ENCODE results near the gene PLD4.
"Not testable (repeated sequence)": the region's sequence is repeated elsewhere in the genome, so short reads cannot be mapped to it uniquely, and the experiment has no call there.

Gene PLD4

GRCh38 chr14:104903990-104904389, 20.7 kb upstream of the PLD4 start:
- DNase-seq: no peak
- Mint-ChIP-seq H3K4me1 (peaks cover 9% of the 10 kb centered on the region), H3K4me3 (no peak overlapping the region), H3K9me3 (peaks cover 42% of the 10 kb centered on the region), H3K27ac (no peak overlapping the region), H3K36me3 (ENCODE audit: low read depth) (peaks cover 7% of the 10 kb centered on the region), H3K27me3 (ENCODE audit: low read depth, poor library complexity) (peaks cover 88% of the 10 kb centered on the region)
- no peak for TF ChIP-seq CTCF (IDR thresholded peaks at IDR 0.05)

GRCh38 chr14:104904650-104905578, 19.8 kb upstream of the PLD4 start:
- DNase-seq; H3K4me3 Mint-ChIP-seq; H3K36me3 Mint-ChIP-seq (ENCODE audit: low read depth); H3K27ac Mint-ChIP-seq; H3K4me1 Mint-ChIP-seq: not testable (repeated sequence)
- Mint-ChIP-seq H3K9me3 (peaks cover 47% of the 10 kb centered on the region), H3K27me3 (ENCODE audit: low read depth, poor library complexity) (peaks cover 95% of the 10 kb centered on the region)

- H3K4me1 Mint-ChIP-seq; H3K27ac Mint-ChIP-seq; H3K4me3 Mint-ChIP-seq; H3K36me3 Mint-ChIP-seq (ENCODE audit: low read depth); DNase-seq: not testable (repeated sequence)
- Mint-ChIP-seq H3K9me3 (peaks cover 52% of the 10 kb centered on the region), H3K27me3 (ENCODE audit: low read depth, poor library complexity) (peaks cover 93% of the 10 kb centered on the region)
These were observed 19.1 kb upstream of the PLD4 start for GRCh38 chr14:104905579-104905933.

GRCh38 chr14:104908303-104908702, 16.4 kb upstream of the PLD4 start:
- H3K9me3 Mint-ChIP-seq: peaks cover 70% of the 10 kb centered on the region
- DNase-seq: no peak
- TF ChIP-seq CTCF (IDR thresholded peaks at IDR 0.05): no peak
- H3K36me3 Mint-ChIP-seq (ENCODE audit: low read depth): peaks cover 11% of the 10 kb centered on the region
- H3K4me1 Mint-ChIP-seq: peaks cover 8% of the 10 kb centered on the region
- peaks cover 79% of the 10 kb centered on the region for H3K27me3 Mint-ChIP-seq (ENCODE audit: low read depth, poor library complexity)
- no peak overlapping the region for H3K4me3 Mint-ChIP-seq
- no peak overlapping the region for H3K27ac Mint-ChIP-seq

- peaks cover 73% of the 10 kb centered on the region for H3K27me3 Mint-ChIP-seq (ENCODE audit: low read depth, poor library complexity)
- no peak for TF ChIP-seq CTCF (IDR thresholded peaks at IDR 0.05)
- no peak for DNase-seq
- H3K9me3 Mint-ChIP-seq: peaks cover 51% of the 10 kb centered on the region
- H3K36me3 Mint-ChIP-seq (ENCODE audit: low read depth): peaks cover 4% of the 10 kb centered on the region
- H3K27ac Mint-ChIP-seq: no peak overlapping the region
- no peak overlapping the region for H3K4me3 Mint-ChIP-seq
- H3K4me1 Mint-ChIP-seq: peaks cover 8% of the 10 kb centered on the region
These were observed 12.6 kb upstream of the PLD4 start for GRCh38 chr14:104912053-104912452.

- H3K27me3 Mint-ChIP-seq (ENCODE audit: low read depth, poor library complexity): peaks cover 61% of the 10 kb centered on the region
- TF ChIP-seq CTCF (IDR thresholded peaks at IDR 0.05): no peak
- no peak overlapping the region for H3K27ac Mint-ChIP-seq
- no peak for DNase-seq
- peaks cover 38% of the 10 kb centered on the region for H3K9me3 Mint-ChIP-seq
- no peak overlapping the region for H3K4me3 Mint-ChIP-seq
- H3K4me1 Mint-ChIP-seq: peaks cover 3% of the 10 kb centered on the region
- H3K36me3 Mint-ChIP-seq (ENCODE audit: low read depth): peaks cover 4% of the 10 kb centered on the region
These were observed 11.2 kb upstream of the PLD4 start for GRCh38 chr14:104913435-104913834.

GRCh38 chr14:104917116-104917515, 7.6 kb upstream of the PLD4 start:
- no peak overlapping the region for H3K4me3 Mint-ChIP-seq
- no peak for TF ChIP-seq CTCF (IDR thresholded peaks at IDR 0.05)
- peaks cover 7% of the 10 kb centered on the region for H3K36me3 Mint-ChIP-seq (ENCODE audit: low read depth)
- peaks cover 32% of the 10 kb centered on the region for H3K27me3 Mint-ChIP-seq (ENCODE audit: low read depth, poor library complexity)
- DNase-seq: no peak
- no peak overlapping the region for H3K27ac Mint-ChIP-seq
- peaks cover 15% of the 10 kb centered on the region for H3K4me1 Mint-ChIP-seq
- peaks cover 38% of the 10 kb centered on the region for H3K9me3 Mint-ChIP-seq

Data from nephron progenitor cell (in vitro differentiated cells).